Fibroblast of skin of back (primary cell): ENCODE results near the gene DIPK1A.
"Not testable (repeated sequence)": the region's sequence is repeated elsewhere in the genome, so short reads cannot be mapped to it uniquely, and the experiment has no call there.

Experiments used
- DNase-seq: peaks from one replicate; pipeline ENCODE4 v3.0.0-alpha.2; 2013

Gene DIPK1A

GRCh38 chr1:92980732-92981647 lies 19.7 kb upstream of the DIPK1A start:
- no peak for DNase-seq

- DNase-seq = no peak
Observed at GRCh38 chr1:92975551-92976232, 14.4 kb upstream of the DIPK1A start.

GRCh38 chr1:92974112-92974511 lies 12.8 kb upstream of the DIPK1A start:
- DNase-seq = not testable (repeated sequence)

- no peak for DNase-seq
Observed at GRCh38 chr1:92973203-92973897, 12.1 kb upstream of the DIPK1A start.

GRCh38 chr1:92972409-92973129 lies 11.3 kb upstream of the DIPK1A start:
- DNase-seq = no peak

- DNase-seq = not testable (repeated sequence)
Observed at GRCh38 chr1:92971932-92972331, 10.7 kb upstream of the DIPK1A start.

- DNase-seq = no peak
Observed at GRCh38 chr1:92970990-92971689, 9.9 kb upstream of the DIPK1A start.

- DNase-seq = no peak
Observed at GRCh38 chr1:92969517-92969916, 8.3 kb upstream of the DIPK1A start.

- no peak for DNase-seq
Observed at GRCh38 chr1:92968138-92969032, 7.1 kb upstream of the DIPK1A start.

- DNase-seq = no peak
Observed at GRCh38 chr1:92964998-92965397, 3.7 kb upstream of the DIPK1A start.

- DNase-seq = no peak
Observed at GRCh38 chr1:92964316-92964715, 3.1 kb upstream of the DIPK1A start.

- DNase-seq = peak; percentile 94
Observed at GRCh38 chr1:92961896-92962752, 862 bp upstream of the DIPK1A start.

GRCh38 chr1:92960395-92961130 lies 699 bp downstream of the DIPK1A start:
- DNase-seq = peak; percentile 86

- no peak for DNase-seq
Observed at GRCh38 chr1:92958203-92958970, 2.9 kb downstream of the DIPK1A start.

GRCh38 chr1:92957030-92957734 lies 4.1 kb downstream of the DIPK1A start:
- no peak for DNase-seq

GRCh38 chr1:92956254-92957029 lies 4.8 kb downstream of the DIPK1A start:
- no peak for DNase-seq

GRCh38 chr1:92953491-92953890 lies 7.8 kb downstream of the DIPK1A start:
- DNase-seq = no peak
